B cell (primary cell): ENCODE measurements around the gene PLCG2.

ENCODE experiments used
- EZH2 ChIP-seq: IDR thresholded peaks from 2 replicates; pipeline ENCODE4 v1.6.1; 2012; ENCODE audit warnings: borderline replicate concordance, low read depth, mild to moderate bottlenecking, moderate library complexity, low read length; ENCODE audit not compliant: insufficient read depth, poor library complexity, severe bottlenecking
- TF ChIP-seq, protein P1 (sequence below): fragments of 200-600 bp; IDR thresholded peaks from one replicate; pipeline ENCODE4 v1.8.0; 2022; ENCODE audit warnings: antibody characterized with exemption, mild to moderate bottlenecking

DNA sequence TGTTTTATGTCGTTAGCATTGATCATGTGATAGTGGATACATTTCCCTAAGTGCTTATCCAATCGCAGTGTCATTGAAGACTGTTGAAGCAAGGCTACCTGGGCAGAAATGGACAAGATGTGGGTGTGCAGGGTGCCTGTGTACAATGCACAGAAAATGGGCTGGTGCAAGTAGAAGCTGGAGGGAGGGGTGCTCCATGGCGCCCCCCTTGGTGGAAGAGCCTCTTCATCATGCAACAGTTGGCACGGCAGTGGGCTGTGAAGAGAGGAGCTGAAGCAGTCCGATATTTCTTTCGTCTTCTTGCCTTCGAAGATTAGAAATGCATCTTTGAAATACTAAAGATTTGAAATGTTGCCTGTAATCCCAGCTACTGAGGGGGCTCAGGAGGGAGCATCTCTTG lies 100.5 kb downstream of the PLCG2 start:
- TF ChIP-seq, protein P1, sequence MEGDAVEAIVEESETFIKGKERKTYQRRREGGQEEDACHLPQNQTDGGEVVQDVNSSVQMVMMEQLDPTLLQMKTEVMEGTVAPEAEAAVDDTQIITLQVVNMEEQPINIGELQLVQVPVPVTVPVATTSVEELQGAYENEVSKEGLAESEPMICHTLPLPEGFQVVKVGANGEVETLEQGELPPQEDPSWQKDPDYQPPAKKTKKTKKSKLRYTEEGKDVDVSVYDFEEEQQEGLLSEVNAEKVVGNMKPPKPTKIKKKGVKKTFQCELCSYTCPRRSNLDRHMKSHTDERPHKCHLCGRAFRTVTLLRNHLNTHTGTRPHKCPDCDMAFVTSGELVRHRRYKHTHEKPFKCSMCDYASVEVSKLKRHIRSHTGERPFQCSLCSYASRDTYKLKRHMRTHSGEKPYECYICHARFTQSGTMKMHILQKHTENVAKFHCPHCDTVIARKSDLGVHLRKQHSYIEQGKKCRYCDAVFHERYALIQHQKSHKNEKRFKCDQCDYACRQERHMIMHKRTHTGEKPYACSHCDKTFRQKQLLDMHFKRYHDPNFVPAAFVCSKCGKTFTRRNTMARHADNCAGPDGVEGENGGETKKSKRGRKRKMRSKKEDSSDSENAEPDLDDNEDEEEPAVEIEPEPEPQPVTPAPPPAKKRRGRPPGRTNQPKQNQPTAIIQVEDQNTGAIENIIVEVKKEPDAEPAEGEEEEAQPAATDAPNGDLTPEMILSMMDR, result peak; percentile 33
- no peak for TF ChIP-seq EZH2
